HepG2 (cell line): ENCODE results near the gene SPATA12. TPM values are rescaled to one million over a fixed set of nuclear protein-coding genes. Genes with fewer than 3 reads are reported as not detected.

ENCODE experiments used
- FOXC1 ChIP-seq: sonication (generic); formaldehyde crosslinking; IDR thresholded peaks from 2 replicates; pipeline ENCODE4 v1.8.0; 2022; ENCODE audit warnings: mild to moderate bottlenecking, missing genetic modification reagents, borderline replicate concordance
- JUNB ChIP-seq: sonication (generic); formaldehyde crosslinking; IDR thresholded peaks from 2 replicates; pipeline ENCODE4 v1.8.0; 2022; ENCODE audit warnings: missing genetic modification reagents, mild to moderate bottlenecking, borderline replicate concordance
- NCOR1 ChIP-seq: fragments of 200-600 bp; sonication (generic); IDR thresholded peaks from 2 replicates; pipeline ENCODE4 v1.7.0; 2017; ENCODE audit warnings: antibody characterized with exemption, low read length, borderline replicate concordance
- NFYC ChIP-seq: IDR thresholded peaks from 2 replicates; pipeline ENCODE4 v1.6.1; 2016; ENCODE audit warnings: missing genetic modification reagents, missing compliant biosample characterization
- SP5 ChIP-seq: IDR thresholded peaks from 2 replicates; pipeline ENCODE4 v1.6.1; 2016; ENCODE audit warnings: low read depth, borderline replicate concordance
- ZNF230 ChIP-seq: sonication (generic); formaldehyde crosslinking; IDR thresholded peaks from 2 replicates; pipeline ENCODE4 v1.4.0; 2020; ENCODE audit warnings: mild to moderate bottlenecking, missing genetic modification reagents
- ZNF33B ChIP-seq: sonication (generic); formaldehyde crosslinking; IDR thresholded peaks from 2 replicates; pipeline ENCODE4 v1.5.1; 2020; ENCODE audit warnings: mild to moderate bottlenecking, missing genetic modification reagents
- ZNF460 ChIP-seq: sonication (generic); formaldehyde crosslinking; IDR thresholded peaks from 2 replicates; pipeline ENCODE4 v1.5.1; 2020; ENCODE audit warnings: missing genetic modification reagents, mild to moderate bottlenecking, borderline replicate concordance
- ZNF644 ChIP-seq: IDR thresholded peaks from 2 replicates; pipeline ENCODE4 v1.6.1; 2016; ENCODE audit warnings: low read depth
- ZNF746 ChIP-seq: sonication (generic); formaldehyde crosslinking; IDR thresholded peaks from 2 replicates; pipeline ENCODE4 v1.8.0; 2022; ENCODE audit warnings: mild to moderate bottlenecking, missing genetic modification reagents
- ZNF839 ChIP-seq: sonication (generic); formaldehyde crosslinking; IDR thresholded peaks from 2 replicates; pipeline ENCODE4 v1.4.0; 2020; ENCODE audit warnings: missing genetic modification reagents, mild to moderate bottlenecking, borderline replicate concordance
- ZNF841 ChIP-seq: sonication (generic); formaldehyde crosslinking; IDR thresholded peaks from 2 replicates; pipeline ENCODE4 v1.8.1; 2023; ENCODE audit warnings: missing genetic modification reagents, borderline replicate concordance
- polyA plus RNA-seq, 8 experiments: library from polyadenylated mRNA; depleted of rRNA in 3 of 8; stranded (reverse) in 7 of 8; unstranded in 1 of 8; fragments of >200 nt; fragmentation: Illumina TruSeq in 4 of 8; extraction: Trizol in 4 of 8; gene quantifications; 2 replicates each; pipeline versions ENCODE4 v1.2.1 to v1.2.3, GENCODE V29; 2011 to 2016; ENCODE audit warnings: low read depth in 4 of 8, missing spikeins in 1 of 8, mixed read lengths in 1 of 8; ENCODE audit not compliant: insufficient read depth in 1 of 8
- total RNA-seq, 5 experiments: library from RNA; depleted of rRNA; stranded (reverse); fragments of >200 nt; fragmentation: Illumina TruSeq; extraction: Trizol; gene quantifications; 2 replicates each; pipeline ENCODE4 v1.2.3, GENCODE V29; 2016; ENCODE audit warnings: low read depth in 1 of 5
- TF ChIP-seq, protein P1 (sequence below): sonication (generic); formaldehyde crosslinking; IDR thresholded peaks from 2 replicates; pipeline ENCODE4 v1.9.0; 2021; ENCODE audit warnings: mild to moderate bottlenecking, missing genetic modification reagents
- TF ChIP-seq, protein P2 (sequence below), 2 experiments: sonication (generic) in 1 of 2; formaldehyde crosslinking in 1 of 2; IDR thresholded peaks; 2 replicates each; pipeline versions ENCODE4 v1.4.0 to v1.6.1; 2016 to 2020; ENCODE audit warnings: borderline replicate concordance in 1 of 2, low read depth in 1 of 2, mild to moderate bottlenecking in 1 of 2, missing genetic modification reagents in 1 of 2
- TF ChIP-seq, protein P3 (sequence below): sonication (generic); formaldehyde crosslinking; IDR thresholded peaks from 2 replicates; pipeline ENCODE4 v1.8.0; 2022; ENCODE audit warnings: mild to moderate bottlenecking, missing genetic modification reagents, moderate library complexity

The SPATA12 gene
- total and polyA plus RNA-seq, 2 of the 13 experiments (the other 11 are each of a cell fraction or from before 2014, with no cell fraction given) = 0.09 to 0.25 TPM

- TF ChIP-seq, protein P1, sequence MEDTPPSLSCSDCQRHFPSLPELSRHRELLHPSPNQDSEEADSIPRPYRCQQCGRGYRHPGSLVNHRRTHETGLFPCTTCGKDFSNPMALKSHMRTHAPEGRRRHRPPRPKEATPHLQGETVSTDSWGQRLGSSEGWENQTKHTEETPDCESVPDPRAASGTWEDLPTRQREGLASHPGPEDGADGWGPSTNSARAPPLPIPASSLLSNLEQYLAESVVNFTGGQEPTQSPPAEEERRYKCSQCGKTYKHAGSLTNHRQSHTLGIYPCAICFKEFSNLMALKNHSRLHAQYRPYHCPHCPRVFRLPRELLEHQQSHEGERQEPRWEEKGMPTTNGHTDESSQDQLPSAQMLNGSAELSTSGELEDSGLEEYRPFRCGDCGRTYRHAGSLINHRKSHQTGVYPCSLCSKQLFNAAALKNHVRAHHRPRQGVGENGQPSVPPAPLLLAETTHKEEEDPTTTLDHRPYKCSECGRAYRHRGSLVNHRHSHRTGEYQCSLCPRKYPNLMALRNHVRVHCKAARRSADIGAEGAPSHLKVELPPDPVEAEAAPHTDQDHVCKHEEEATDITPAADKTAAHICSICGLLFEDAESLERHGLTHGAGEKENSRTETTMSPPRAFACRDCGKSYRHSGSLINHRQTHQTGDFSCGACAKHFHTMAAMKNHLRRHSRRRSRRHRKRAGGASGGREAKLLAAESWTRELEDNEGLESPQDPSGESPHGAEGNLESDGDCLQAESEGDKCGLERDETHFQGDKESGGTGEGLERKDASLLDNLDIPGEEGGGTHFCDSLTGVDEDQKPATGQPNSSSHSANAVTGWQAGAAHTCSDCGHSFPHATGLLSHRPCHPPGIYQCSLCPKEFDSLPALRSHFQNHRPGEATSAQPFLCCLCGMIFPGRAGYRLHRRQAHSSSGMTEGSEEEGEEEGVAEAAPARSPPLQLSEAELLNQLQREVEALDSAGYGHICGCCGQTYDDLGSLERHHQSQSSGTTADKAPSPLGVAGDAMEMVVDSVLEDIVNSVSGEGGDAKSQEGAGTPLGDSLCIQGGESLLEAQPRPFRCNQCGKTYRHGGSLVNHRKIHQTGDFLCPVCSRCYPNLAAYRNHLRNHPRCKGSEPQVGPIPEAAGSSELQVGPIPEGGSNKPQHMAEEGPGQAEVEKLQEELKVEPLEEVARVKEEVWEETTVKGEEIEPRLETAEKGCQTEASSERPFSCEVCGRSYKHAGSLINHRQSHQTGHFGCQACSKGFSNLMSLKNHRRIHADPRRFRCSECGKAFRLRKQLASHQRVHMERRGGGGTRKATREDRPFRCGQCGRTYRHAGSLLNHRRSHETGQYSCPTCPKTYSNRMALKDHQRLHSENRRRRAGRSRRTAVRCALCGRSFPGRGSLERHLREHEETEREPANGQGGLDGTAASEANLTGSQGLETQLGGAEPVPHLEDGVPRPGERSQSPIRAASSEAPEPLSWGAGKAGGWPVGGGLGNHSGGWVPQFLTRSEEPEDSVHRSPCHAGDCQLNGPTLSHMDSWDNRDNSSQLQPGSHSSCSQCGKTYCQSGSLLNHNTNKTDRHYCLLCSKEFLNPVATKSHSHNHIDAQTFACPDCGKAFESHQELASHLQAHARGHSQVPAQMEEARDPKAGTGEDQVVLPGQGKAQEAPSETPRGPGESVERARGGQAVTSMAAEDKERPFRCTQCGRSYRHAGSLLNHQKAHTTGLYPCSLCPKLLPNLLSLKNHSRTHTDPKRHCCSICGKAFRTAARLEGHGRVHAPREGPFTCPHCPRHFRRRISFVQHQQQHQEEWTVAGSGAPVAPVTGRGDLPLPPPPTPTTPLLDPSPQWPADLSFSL (CRISPR knock-in tag) = no peak
- TF ChIP-seq ZNF460 (CRISPR knock-in tag) (no peak), ZNF839 (CRISPR knock-in tag) (no peak), ZNF746 (CRISPR knock-in tag) (no peak), SP5 (0 out of 2 replicates have a peak, but pooled peaks have one; percentile 16), JUNB (no peak), ZNF230 (CRISPR knock-in tag) (0 out of 2 replicates have a peak, but pooled peaks have one; percentile 22), NCOR1 (0 out of 2 replicates have a peak, but pooled peaks have one; percentile 17), NFYC (no peak), ZNF33B (CRISPR knock-in tag) (0 out of 2 replicates have a peak, but pooled peaks have one; percentile 24), FOXC1 (CRISPR knock-in tag) (no peak), ZNF644 (CRISPR knock-in tag) (no peak), ZNF841 (CRISPR knock-in tag) (no peak)
- TF ChIP-seq, protein P2, sequence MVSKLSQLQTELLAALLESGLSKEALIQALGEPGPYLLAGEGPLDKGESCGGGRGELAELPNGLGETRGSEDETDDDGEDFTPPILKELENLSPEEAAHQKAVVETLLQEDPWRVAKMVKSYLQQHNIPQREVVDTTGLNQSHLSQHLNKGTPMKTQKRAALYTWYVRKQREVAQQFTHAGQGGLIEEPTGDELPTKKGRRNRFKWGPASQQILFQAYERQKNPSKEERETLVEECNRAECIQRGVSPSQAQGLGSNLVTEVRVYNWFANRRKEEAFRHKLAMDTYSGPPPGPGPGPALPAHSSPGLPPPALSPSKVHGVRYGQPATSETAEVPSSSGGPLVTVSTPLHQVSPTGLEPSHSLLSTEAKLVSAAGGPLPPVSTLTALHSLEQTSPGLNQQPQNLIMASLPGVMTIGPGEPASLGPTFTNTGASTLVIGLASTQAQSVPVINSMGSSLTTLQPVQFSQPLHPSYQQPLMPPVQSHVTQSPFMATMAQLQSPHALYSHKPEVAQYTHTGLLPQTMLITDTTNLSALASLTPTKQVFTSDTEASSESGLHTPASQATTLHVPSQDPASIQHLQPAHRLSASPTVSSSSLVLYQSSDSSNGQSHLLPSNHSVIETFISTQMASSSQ (IDR thresholded peaks at IDR 0.05; ENCODE audit: low read depth) = no peak
- TF ChIP-seq, protein P2 (CRISPR knock-in tag; IDR thresholded peaks at IDR 0.05; ENCODE audit: borderline replicate concordance) = no peak
- TF ChIP-seq, protein P3, sequence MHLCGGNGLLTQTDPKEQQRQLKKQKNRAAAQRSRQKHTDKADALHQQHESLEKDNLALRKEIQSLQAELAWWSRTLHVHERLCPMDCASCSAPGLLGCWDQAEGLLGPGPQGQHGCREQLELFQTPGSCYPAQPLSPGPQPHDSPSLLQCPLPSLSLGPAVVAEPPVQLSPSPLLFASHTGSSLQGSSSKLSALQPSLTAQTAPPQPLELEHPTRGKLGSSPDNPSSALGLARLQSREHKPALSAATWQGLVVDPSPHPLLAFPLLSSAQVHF (CRISPR knock-in tag) = no peak
These were observed 18.4 kb downstream of the SPATA12 start (continued) for GRCh38 chr3:57078635-57079473.
